Hematopoietic multipotent progenitor cell treated with erythropoietin and hydrocortisone succinate and interleukin-3 and kit ligand, for 6 days (in vitro differentiated cells): ENCODE measurements around the gene POU3F3.

Source experiments
- DNase-seq: peaks from one replicate; pipeline ENCODE4 v3.0.0-alpha.2; 2015

Gene POU3F3

DNA sequence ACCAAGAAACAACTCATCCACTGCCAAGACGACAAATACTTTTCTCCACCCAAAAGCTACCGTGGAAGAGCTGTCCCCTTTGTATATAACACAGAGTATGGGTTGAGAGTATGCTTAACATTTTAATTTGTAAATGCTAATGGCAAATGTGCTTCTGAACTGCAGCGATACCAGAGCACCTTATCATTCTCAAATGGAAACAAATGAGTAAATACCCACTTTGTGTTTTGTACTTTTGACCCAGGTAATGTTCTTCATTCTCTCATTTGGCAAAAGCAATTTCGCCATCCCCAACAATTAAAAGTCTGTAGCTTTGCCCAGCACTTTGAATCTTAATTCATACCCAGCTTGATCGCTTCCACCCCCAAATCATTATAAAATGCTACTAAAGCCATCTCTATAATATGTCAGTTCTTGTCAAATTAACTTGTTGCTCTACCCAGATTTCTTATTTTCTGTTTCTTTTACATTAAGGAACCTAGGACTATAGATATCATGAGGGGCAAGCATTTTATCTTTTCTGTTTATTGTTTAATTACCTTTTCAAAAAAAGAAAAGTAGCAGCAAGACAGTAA is 6.2 kb upstream of the POU3F3 start:
- DNase-seq, result no peak

DNA sequence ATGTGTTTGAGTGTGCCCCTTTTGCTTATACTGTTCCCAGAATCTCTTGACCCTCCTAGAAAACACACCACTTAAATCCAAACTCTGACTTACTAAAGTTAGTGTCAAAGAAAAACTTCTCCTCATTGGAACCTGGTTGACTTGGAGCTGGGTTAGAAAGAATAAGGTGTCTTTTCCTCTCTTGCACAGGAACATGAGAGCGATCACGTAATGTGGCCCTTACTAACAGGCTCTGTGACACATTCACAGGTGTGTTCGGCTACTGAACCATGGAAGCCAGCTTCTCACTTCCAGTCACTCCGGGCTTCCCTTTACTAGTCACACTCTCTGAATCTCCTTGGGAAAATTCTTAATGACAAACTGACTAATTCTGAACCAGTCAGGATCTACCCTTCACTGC is 5.4 kb upstream of the POU3F3 start:
- no peak for DNase-seq

DNA sequence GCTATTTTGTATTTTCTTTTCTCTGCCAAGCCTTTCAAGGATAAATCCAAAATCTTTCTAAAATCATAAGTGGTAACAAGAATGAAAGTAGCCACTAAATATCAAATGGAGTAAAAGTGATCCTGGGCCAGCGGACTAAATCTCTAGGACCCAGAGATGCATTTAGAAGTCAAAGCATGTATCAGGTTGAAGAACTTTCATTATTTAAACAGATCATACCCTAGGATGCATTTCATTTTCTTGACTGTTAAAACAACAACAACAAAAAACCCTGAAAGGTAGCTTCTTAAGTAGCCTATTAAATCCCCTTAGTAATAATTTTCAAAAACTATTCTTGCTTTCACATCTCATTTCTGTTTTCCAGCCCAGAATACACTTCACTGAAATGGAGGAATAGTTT is 4.8 kb upstream of the POU3F3 start:
- DNase-seq, result no peak

DNA sequence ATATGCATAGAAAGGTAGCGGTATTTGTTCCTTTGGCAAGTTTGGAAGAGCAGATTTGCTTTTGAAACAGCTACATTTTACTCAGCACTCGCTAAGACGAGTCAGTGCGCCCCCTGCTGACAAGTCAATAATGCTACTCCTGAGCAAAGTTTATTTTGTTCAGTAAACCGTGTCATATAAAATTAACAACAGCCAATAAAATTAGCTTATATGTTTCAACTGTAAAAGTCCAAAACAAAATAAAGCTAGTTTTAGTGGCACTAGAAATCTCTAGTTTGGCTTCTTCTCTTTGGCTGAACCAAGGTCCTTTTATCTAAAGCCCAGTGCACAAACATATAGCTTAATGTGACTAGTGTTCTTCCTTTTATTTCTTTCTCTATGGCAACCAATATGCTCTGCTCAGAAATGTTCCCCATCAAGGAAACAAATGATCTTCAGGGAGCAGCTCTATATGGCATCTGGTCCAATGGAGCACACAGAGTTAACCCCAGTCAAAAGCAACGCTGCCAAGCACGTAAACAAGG is 4.2 kb upstream of the POU3F3 start:
- DNase-seq, result peak; percentile 90

GRCh38 chr2:104850361-104851290 is 3.3 kb upstream of the POU3F3 start:
- DNase-seq, result no peak

GRCh38 chr2:104851291-104852089 is 2.4 kb upstream of the POU3F3 start:
- no peak for DNase-seq

- peak; percentile 17 for DNase-seq
These were observed 1.7 kb upstream of the POU3F3 start for GRCh38 chr2:104852090-104852666.

- peak; percentile 18 for DNase-seq
These were observed 744 bp downstream of the POU3F3 start for GRCh38 chr2:104854498-104855220.

DNA sequence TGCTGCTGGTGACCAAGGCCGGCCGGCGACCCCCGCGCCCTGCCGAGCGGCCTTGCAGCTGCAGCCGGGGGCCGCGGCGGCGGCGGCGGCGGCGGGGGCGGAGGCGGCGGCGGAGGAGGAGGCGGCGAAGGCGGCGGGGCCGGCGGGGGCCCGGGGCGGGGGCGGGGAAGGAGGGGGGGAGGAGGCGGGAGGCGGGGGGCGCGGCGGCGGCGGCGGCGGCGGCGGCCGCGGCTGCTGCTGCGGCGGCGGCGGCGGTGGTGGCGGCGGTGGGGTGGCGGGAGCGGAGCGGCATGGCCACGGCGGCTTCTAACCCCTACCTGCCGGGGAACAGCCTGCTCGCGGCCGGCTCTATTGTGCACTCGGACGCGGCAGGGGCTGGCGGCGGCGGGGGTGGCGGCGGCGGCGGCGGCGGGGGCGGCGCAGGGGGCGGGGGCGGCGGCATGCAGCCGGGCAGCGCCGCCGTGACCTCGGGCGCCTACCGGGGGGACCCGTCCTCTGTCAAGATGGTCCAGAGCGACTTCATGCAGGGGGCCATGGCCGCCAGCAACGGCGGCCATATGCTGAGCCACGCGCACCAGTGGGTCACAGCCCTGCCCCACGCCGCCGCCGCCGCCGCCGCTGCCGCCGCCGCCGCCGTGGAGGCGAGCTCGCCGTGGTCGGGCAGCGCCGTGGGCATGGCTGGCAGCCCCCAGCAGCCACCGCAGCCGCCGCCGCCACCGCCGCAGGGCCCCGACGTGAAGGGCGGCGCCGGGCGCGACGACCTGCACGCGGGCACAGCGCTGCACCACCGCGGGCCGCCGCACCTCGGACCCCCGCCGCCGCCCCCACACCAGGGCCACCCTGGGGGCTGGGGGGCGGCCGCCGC is 1.5 kb downstream of the POU3F3 start:
- DNase-seq, result no peak

GRCh38 chr2:104856086-104856972 is 2.4 kb downstream of the POU3F3 start:
- DNase-seq, result peak; percentile 20

GRCh38 chr2:104856973-104857261 is 3.0 kb downstream of the POU3F3 start:
- no peak for DNase-seq

DNA sequence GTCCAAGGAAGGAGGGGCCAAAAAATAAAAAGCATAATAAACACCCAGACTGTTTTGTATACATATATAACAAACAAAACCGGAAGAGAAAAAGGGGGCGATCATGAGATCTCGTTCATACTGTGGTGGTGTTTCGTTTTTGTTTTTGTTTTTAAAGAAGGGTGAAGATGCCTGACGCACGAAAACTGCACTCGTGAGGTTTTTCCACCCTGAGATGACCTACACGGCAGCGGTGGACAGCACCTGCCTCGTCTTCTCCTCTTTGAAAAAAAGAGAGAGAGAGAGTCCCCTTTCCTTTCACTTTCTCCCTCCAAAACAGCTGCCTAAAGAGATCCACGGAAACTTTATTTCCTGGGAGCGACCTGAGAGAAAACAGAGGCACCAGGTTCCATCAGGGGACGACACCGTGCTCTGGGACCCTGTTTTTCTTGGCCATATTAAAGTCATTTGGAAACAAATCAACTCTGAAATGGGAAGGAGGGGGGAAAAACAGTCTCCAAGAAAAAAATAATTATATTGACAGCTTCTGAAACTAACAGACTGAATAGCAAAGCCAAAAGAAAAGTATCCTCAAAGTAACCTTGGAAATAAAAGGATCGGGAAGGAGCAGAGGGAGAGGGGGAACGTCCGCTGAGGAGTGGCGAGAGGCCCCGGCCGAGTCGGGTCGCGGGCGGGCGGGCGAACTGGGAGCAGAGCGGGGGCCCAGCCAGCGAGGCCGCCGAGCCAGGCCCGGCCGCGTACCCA is 3.5 kb downstream of the POU3F3 start:
- DNase-seq, result no peak

- no peak for DNase-seq
These were observed 4.4 kb downstream of the POU3F3 start for GRCh38 chr2:104858006-104858978.

- DNase-seq, result no peak
These were observed 5.4 kb downstream of the POU3F3 start for GRCh38 chr2:104859291-104859765.

- DNase-seq, result no peak
These were observed 6.0 kb downstream of the POU3F3 start for GRCh38 chr2:104859766-104860450.

DNA sequence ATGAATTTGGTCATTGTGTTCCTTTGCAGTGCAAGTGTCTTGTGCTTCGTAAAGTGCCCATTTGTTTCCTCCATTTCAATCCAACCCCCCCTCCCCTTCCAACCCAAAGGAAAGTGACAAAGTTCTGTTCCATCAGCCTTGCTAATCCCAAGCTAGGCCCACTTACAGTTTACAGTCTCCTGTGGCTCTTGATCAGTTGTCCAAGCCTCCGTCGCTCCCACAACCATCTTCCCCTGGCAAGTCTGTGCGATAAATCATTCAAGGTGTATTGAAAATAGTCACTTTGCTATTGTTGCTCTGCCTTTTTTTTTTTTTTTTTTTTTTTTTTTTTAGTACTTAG is 6.5 kb downstream of the POU3F3 start:
- DNase-seq, result no peak

DNA sequence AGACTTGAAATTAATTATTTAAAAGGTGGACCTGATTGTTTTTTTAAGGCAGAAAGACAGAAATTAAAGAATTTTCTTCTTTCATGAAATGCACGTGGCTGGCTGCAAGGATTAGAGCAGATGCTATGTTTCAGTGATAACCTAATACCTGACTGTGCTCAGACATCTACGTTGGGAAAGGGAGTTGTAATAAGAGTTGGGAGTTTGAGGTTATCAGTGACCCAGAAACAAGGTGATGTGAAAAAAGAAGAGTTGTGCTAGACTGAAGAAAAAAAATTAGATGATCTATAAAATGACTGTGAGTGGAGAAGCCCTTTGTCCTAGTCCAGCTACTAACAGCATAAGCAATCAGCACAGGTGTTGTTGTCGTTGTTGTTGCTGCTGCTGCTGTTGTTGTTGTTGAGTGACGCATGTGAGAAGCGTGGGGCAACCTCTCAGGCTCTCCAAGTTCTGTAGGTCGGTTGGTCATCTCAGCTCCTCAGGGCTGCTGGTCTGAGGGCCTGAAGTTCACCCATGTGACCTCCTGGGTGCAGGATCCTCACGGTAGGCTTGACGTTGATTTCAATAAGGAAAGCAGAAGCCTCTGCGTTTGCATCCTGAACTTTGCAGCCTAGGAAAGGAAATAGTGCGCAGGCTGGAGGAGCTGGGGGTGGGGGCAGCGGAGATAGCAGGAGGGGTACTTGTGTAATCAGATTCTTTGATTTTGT is 7.6 kb downstream of the POU3F3 start:
- DNase-seq, result no peak
